NCI-H524 treated with DMSO at 0.1 percent for 48 hours (cell line): ENCODE measurements around the gene ACTC1.

Experiments used
- DNase-seq: peaks from one replicate; lab custom pipeline; 2025; lab: John Stamatoyannopoulos, UW

The ACTC1 gene

DNA sequence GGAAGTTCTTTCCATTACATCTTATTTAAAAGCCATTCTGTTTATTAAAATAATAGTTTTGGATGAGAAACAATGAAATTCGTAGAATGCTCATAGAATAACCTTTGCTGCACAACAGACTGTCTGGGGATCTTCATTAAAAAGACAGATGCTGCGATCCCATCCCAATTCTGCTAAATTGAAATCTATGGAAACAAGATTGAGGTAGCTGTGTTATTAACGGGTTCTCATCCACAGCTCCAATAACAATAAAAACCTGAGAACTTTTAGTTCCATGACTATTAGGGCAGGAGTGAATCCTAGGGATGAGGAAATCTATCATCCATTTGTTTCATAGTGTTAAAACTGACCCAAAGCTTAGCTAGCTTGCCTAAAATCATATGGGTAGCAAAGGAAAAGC is 38.1 kb downstream of the ACTC1 start:
- no peak for DNase-seq

DNA sequence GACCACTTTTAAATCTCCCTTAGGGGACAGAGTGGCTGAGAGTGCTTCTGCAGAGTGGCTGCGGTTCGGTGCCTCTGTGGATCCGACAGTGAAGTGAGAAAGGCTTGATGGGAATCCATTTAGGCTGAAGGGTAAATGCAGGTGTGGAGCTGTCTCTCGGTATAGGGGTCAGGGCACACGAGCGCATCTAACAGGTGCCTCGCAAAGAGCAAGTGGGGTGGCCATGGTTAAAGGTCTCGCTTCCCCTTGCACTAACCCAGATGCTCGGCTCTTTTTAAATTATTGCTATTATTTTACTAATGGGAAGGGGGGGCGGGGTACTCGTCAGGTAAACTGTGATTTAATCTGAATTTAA is 40.0 kb downstream of the ACTC1 start:
- DNase-seq = no peak

DNA sequence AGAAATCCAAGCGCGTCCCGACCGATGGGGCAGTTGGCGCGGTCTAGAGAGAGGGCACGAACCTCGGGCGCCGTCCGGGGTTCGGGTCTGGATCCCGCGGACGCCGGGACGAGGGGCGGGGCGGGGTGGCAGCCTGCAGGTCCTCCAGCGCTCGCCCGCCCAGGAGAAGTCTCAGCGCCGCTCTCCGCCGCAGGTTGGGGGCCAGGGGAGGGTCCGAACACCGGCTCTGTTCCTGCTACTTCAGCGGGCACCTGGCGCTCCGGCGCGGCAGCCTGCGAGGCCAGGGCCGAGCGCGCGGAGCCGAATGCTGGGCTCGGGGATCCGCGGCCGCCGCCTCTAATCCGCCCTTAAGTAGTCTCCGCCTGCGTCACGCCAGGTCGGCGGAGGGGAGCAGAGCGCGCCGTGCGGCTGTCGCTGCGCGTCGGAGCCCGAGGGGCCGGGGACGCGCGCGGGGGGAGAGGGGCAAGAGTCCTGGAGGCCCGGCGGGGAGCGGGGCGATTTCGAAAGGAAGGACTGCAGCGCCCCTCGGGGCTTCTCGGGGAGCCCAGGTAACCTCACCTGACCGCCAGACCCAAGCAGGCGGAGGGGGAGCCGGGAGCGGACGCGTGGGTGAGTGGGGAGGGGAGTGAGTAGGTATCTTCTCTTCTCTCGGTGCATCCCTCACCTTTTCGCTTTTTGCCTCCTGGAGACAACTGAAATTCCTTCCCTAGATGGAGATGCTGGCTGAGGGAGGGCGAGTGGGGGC is 40.5 kb downstream of the ACTC1 start, which contains the start of gene GJD2:
Gene GJD2, minus strand, starts transcription at position 325 of the 745 bp plus-strand sequence. CDS start 510 bp downstream, outside the sequence.
- no peak for DNase-seq

DNA sequence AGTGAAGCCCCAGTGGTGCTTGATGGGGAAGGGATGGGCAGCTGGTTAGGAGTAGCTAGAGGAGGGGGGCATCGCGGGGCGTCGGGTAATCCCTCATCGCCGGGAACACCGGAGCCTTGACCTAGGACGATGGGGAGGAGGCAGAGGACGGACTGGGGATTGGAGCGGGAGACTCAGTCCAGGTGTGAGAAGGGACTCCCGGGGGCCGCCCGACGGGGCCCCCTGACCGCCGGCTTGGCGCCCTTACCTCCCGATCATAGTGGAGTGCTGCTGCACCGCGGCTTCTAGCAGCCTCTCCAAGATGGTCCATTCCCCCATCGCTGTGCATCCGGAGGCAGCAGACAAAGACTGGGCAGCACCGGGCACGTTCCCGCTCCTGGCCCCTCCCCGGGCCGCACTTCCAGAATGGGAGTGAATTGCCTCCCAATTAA is 41.2 kb downstream of the ACTC1 start:
- DNase-seq = no peak

DNA sequence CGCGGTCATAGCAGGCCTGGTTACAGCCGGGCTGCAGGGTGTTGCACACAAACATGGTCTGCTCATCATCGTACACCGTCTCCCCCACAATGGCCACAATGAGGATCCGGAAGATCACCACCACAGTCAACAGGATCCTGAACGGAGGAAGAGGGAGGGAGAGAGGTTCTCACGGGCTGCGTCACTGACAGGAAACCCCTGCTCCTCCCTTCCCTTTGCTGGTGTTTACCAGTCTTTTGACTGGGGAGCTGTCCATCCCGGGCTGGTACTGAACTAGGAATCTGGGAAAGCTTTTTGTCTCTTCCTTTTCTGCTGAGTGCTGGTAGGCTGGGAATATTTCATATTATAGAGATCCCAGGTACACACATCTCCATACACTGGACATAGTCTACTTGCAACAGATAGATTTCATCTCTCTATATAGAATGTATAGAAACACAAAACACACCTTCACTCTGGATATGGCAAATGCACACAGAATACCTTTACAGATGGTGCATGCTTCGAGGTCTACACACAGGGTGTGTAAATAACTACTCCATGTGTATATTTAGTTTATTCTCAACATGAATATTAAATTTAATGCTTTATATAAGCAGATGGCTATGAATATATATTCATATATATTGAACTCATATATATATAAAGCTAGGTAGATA is 42.0 kb downstream of the ACTC1 start:
- no peak for DNase-seq

DNA sequence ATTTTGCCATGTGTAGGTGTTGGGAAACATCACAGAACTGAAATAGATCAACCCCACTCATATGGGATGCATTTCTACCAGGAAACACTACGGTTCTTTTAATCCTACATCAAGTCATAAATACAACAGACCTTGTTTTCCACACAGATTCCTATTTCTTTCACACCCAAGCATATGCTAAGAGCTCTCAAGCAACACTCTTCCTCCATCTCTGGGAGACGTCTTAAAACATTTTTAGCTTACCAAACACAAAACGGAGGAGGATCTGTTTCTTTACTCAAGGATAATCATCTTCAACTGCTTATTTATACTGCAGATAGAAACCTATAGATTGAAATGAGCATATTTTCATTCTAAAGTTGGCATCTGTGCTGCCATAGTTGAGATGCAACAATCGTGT is 45.7 kb downstream of the ACTC1 start:
- no peak for DNase-seq
